HepG2 (cell line): ENCODE results near the gene RGS19. TPM values are rescaled to one million over a fixed set of nuclear protein-coding genes. Genes with fewer than 3 reads are reported as not detected.

Experiments
- BRD4 ChIP-seq: sonication (generic); formaldehyde crosslinking; IDR thresholded peaks from 2 replicates; pipeline ENCODE4 v1.4.0; 2020; ENCODE audit warnings: missing genetic modification reagents
- FOXC1 ChIP-seq: sonication (generic); formaldehyde crosslinking; IDR thresholded peaks from 2 replicates; pipeline ENCODE4 v1.8.0; 2022; ENCODE audit warnings: mild to moderate bottlenecking, missing genetic modification reagents, borderline replicate concordance
- FOXK1 ChIP-seq: sonication (generic); formaldehyde crosslinking; IDR thresholded peaks from 2 replicates; pipeline ENCODE4 v1.4.0; 2020; ENCODE audit warnings: low read depth, missing genetic modification reagents, borderline replicate concordance
- MEIS2 ChIP-seq: sonication (generic); formaldehyde crosslinking; IDR thresholded peaks from 2 replicates; pipeline ENCODE4 v1.9.0; 2021; ENCODE audit warnings: mild to moderate bottlenecking, missing genetic modification reagents
- MLLT10 ChIP-seq: sonication (generic); formaldehyde crosslinking; IDR thresholded peaks from 2 replicates; pipeline ENCODE4 v1.4.0; 2020; ENCODE audit warnings: missing genetic modification reagents
- NFIB ChIP-seq: sonication (generic); formaldehyde crosslinking; IDR thresholded peaks from 2 replicates; pipeline ENCODE4 v1.9.0; 2021; ENCODE audit warnings: missing genetic modification reagents, mild to moderate bottlenecking, borderline replicate concordance
- NR3C1 ChIP-seq: sonication (generic); formaldehyde crosslinking; IDR thresholded peaks from 2 replicates; pipeline ENCODE4 v1.4.0; 2020; ENCODE audit warnings: missing genetic modification reagents
- RORA ChIP-seq: sonication (generic); formaldehyde crosslinking; IDR thresholded peaks from 2 replicates; pipeline ENCODE4 v1.5.0; 2020; ENCODE audit warnings: mild to moderate bottlenecking, missing genetic modification reagents, moderate library complexity
- SAP130 ChIP-seq: IDR thresholded peaks from 2 replicates; pipeline ENCODE4 v1.6.1; 2016; ENCODE audit warnings: low read depth
- SIX4 ChIP-seq: sonication (generic); formaldehyde crosslinking; IDR thresholded peaks from 2 replicates; pipeline ENCODE4 v1.4.0; 2020; ENCODE audit warnings: missing genetic modification reagents
- SRSF9 ChIP-seq: fragments of 200-400 bp; formaldehyde crosslinking; IDR thresholded peaks from 2 replicates; pipeline ENCODE4 v1.6.1; 2018; ENCODE audit warnings: borderline replicate concordance, mild to moderate bottlenecking, low read depth, low read length; ENCODE audit not compliant: insufficient read depth, poor library complexity, severe bottlenecking
- ZFYVE20 ChIP-seq: sonication (generic); formaldehyde crosslinking; IDR thresholded peaks from 2 replicates; pipeline ENCODE4 v1.8.0; 2023; ENCODE audit warnings: low read depth, mild to moderate bottlenecking, moderate library complexity, missing genetic modification reagents, borderline replicate concordance
- ZNF33A ChIP-seq: sonication (generic); formaldehyde crosslinking; IDR thresholded peaks from 2 replicates; pipeline ENCODE4 v1.5.1; 2020; ENCODE audit warnings: missing genetic modification reagents, mild to moderate bottlenecking, moderate library complexity, borderline replicate concordance
- ZNF354B ChIP-seq: sonication (generic); formaldehyde crosslinking; IDR thresholded peaks from 2 replicates; pipeline ENCODE4 v1.8.0; 2022; ENCODE audit warnings: mild to moderate bottlenecking, missing genetic modification reagents
- ZNF644 ChIP-seq: IDR thresholded peaks from 2 replicates; pipeline ENCODE4 v1.6.1; 2016; ENCODE audit warnings: low read depth
- ZNF781 ChIP-seq: sonication (generic); formaldehyde crosslinking; IDR thresholded peaks from 2 replicates; pipeline ENCODE4 v1.5.1; 2020; ENCODE audit warnings: borderline replicate concordance, mild to moderate bottlenecking, missing genetic modification reagents; ENCODE audit errors: not compliant biosample characterization
- polyA plus RNA-seq, 8 experiments: library from polyadenylated mRNA; depleted of rRNA in 3 of 8; stranded (reverse) in 7 of 8; unstranded in 1 of 8; fragments of >200 nt; fragmentation: Illumina TruSeq in 4 of 8; extraction: Trizol in 4 of 8; gene quantifications; 2 replicates each; pipeline versions ENCODE4 v1.2.1 to v1.2.3, GENCODE V29; 2011 to 2016; ENCODE audit warnings: low read depth in 4 of 8, missing spikeins in 1 of 8, mixed read lengths in 1 of 8; ENCODE audit not compliant: insufficient read depth in 1 of 8
- total RNA-seq, 5 experiments: library from RNA; depleted of rRNA; stranded (reverse); fragments of >200 nt; fragmentation: Illumina TruSeq; extraction: Trizol; gene quantifications; 2 replicates each; pipeline ENCODE4 v1.2.3, GENCODE V29; 2016; ENCODE audit warnings: low read depth in 1 of 5
- TF ChIP-seq, protein P1 (sequence below): sonication (generic); formaldehyde crosslinking; IDR thresholded peaks from 2 replicates; pipeline ENCODE4 v1.8.0; 2022; ENCODE audit warnings: missing genetic modification reagents, mild to moderate bottlenecking, borderline replicate concordance
- TF ChIP-seq, protein P2 (sequence below): sonication (generic); formaldehyde crosslinking; IDR thresholded peaks from 2 replicates; pipeline ENCODE4 v1.4.0; 2020; ENCODE audit warnings: missing genetic modification reagents, borderline replicate concordance
- TF ChIP-seq, protein P3 (sequence below): sonication (generic); formaldehyde crosslinking; IDR thresholded peaks from 2 replicates; pipeline ENCODE4 v1.9.0; 2022; ENCODE audit warnings: low read depth, missing genetic modification reagents
- TF ChIP-seq, protein P4 (sequence below): sonication (generic); formaldehyde crosslinking; IDR thresholded peaks from 2 replicates; pipeline ENCODE4 v1.5.1; 2020; ENCODE audit warnings: missing genetic modification reagents, mild to moderate bottlenecking, borderline replicate concordance
- TF ChIP-seq, protein P5 (sequence below): sonication (generic); formaldehyde crosslinking; IDR thresholded peaks from 2 replicates; pipeline ENCODE4 v1.5.0; 2020; ENCODE audit warnings: mild to moderate bottlenecking, missing genetic modification reagents, moderate library complexity

The RGS19 gene
- total and polyA plus RNA-seq, 2 of the 13 experiments (the other 11 are each of a cell fraction or from before 2014, with no cell fraction given): 10.7 to 11.9 TPM

DNA sequence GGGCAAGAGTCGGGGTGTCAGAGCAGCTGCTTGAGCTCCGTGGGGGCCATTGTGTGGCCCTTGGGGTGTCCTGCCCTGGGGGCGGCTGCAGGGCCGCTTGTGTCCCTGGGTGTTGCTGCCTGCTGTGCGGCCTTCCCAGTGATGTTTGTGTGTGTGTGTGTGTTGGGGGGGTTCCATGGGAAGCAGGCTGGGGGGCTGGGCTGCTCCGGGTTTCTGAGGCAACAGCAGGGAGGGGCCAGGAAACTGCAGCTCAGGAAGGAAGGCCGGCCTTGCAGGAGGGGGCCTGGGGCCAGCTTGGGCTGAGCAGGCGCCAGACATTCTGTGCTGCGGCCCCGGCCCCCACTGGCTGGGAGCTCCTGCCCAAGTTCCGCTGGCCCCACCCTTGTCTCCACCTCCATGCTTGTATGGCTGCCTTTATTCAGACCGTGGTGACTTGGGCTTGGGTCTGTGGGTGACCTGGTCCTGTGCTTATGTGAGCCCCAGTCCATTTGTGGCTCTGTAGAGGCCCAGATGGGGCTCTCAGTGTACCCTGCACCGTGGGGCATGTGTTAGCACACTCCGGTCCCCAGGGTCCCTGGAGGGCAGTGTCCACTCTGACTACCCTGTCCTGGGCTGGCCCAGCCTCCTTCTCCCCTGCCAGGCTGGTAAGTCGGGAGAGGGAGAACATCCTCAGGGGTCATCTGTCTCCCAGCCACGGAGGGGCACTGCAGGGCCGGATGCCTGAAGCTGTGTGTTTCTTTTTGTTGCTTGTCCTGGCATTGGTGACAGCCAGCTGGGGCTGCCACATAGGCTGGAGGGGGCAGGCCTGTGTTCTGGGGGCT is 25.3 kb downstream of the RGS19 start (continued):
- no peak for TF ChIP-seq RORA (CRISPR knock-in tag)
- TF ChIP-seq, protein P1, sequence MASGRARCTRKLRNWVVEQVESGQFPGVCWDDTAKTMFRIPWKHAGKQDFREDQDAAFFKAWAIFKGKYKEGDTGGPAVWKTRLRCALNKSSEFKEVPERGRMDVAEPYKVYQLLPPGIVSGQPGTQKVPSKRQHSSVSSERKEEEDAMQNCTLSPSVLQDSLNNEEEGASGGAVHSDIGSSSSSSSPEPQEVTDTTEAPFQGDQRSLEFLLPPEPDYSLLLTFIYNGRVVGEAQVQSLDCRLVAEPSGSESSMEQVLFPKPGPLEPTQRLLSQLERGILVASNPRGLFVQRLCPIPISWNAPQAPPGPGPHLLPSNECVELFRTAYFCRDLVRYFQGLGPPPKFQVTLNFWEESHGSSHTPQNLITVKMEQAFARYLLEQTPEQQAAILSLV (CRISPR knock-in tag): peak; percentile 69; the same call in 1 of the 2 replicates
- no peak for TF ChIP-seq ZFYVE20
- peak; percentile 10 for TF ChIP-seq ZNF644 (CRISPR knock-in tag)
- TF ChIP-seq BRD4 (CRISPR knock-in tag): no peak; the same call in 1 of the 2 replicates
- TF ChIP-seq SIX4 (CRISPR knock-in tag): 0 out of 2 replicates have a peak, but pooled peaks have one; percentile 12
- no peak for TF ChIP-seq ZNF354B (CRISPR knock-in tag)
- TF ChIP-seq, protein P2, sequence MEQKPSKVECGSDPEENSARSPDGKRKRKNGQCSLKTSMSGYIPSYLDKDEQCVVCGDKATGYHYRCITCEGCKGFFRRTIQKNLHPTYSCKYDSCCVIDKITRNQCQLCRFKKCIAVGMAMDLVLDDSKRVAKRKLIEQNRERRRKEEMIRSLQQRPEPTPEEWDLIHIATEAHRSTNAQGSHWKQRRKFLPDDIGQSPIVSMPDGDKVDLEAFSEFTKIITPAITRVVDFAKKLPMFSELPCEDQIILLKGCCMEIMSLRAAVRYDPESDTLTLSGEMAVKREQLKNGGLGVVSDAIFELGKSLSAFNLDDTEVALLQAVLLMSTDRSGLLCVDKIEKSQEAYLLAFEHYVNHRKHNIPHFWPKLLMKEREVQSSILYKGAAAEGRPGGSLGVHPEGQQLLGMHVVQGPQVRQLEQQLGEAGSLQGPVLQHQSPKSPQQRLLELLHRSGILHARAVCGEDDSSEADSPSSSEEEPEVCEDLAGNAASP: peak; percentile 72; the same call in 1 of the 2 replicates
- peak; percentile 93 for TF ChIP-seq SAP130
- no peak for TF ChIP-seq SRSF9
- no peak for TF ChIP-seq MLLT10
- TF ChIP-seq FOXK1 (CRISPR knock-in tag): peak; percentile 78; the same call in 1 of the 2 replicates
- no peak for TF ChIP-seq ZNF33A (CRISPR knock-in tag)
- peak; percentile 98 for TF ChIP-seq FOXC1
- TF ChIP-seq, protein P3, sequence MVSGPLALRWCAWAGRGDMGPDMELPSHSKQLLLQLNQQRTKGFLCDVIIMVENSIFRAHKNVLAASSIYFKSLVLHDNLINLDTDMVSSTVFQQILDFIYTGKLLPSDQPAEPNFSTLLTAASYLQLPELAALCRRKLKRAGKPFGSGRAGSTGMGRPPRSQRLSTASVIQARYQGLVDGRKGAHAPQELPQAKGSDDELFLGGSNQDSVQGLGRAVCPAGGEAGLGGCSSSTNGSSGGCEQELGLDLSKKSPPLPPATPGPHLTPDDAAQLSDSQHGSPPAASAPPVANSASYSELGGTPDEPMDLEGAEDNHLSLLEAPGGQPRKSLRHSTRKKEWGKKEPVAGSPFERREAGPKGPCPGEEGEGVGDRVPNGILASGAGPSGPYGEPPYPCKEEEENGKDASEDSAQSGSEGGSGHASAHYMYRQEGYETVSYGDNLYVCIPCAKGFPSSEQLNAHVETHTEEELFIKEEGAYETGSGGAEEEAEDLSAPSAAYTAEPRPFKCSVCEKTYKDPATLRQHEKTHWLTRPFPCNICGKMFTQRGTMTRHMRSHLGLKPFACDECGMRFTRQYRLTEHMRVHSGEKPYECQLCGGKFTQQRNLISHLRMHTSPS (CRISPR knock-in tag): peak; percentile 95
- no peak for TF ChIP-seq NR3C1 (CRISPR knock-in tag)
- TF ChIP-seq, protein P4, sequence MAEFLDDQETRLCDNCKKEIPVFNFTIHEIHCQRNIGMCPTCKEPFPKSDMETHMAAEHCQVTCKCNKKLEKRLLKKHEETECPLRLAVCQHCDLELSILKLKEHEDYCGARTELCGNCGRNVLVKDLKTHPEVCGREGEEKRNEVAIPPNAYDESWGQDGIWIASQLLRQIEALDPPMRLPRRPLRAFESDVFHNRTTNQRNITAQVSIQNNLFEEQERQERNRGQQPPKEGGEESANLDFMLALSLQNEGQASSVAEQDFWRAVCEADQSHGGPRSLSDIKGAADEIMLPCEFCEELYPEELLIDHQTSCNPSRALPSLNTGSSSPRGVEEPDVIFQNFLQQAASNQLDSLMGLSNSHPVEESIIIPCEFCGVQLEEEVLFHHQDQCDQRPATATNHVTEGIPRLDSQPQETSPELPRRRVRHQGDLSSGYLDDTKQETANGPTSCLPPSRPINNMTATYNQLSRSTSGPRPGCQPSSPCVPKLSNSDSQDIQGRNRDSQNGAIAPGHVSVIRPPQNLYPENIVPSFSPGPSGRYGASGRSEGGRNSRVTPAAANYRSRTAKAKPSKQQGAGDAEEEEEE: peak; percentile 97
- TF ChIP-seq ZNF781 (CRISPR knock-in tag): peak; percentile 96
- no peak for TF ChIP-seq NFIB
- TF ChIP-seq MEIS2 (CRISPR knock-in tag): peak; percentile 81
- TF ChIP-seq, protein P5, sequence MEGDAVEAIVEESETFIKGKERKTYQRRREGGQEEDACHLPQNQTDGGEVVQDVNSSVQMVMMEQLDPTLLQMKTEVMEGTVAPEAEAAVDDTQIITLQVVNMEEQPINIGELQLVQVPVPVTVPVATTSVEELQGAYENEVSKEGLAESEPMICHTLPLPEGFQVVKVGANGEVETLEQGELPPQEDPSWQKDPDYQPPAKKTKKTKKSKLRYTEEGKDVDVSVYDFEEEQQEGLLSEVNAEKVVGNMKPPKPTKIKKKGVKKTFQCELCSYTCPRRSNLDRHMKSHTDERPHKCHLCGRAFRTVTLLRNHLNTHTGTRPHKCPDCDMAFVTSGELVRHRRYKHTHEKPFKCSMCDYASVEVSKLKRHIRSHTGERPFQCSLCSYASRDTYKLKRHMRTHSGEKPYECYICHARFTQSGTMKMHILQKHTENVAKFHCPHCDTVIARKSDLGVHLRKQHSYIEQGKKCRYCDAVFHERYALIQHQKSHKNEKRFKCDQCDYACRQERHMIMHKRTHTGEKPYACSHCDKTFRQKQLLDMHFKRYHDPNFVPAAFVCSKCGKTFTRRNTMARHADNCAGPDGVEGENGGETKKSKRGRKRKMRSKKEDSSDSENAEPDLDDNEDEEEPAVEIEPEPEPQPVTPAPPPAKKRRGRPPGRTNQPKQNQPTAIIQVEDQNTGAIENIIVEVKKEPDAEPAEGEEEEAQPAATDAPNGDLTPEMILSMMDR (CRISPR knock-in tag): peak; percentile 91
